GM04503 (cell line): ENCODE measurements around the gene STARD5.
"Not testable (repeated sequence)": the region's sequence is repeated elsewhere in the genome, so short reads cannot be mapped to it uniquely, and the experiment has no call there.

Source experiments
- DNase-seq: peaks from one replicate; pipeline ENCODE4 v3.0.0-alpha.2; 2012; ENCODE audit warnings: low read depth

The STARD5 gene, protein sequence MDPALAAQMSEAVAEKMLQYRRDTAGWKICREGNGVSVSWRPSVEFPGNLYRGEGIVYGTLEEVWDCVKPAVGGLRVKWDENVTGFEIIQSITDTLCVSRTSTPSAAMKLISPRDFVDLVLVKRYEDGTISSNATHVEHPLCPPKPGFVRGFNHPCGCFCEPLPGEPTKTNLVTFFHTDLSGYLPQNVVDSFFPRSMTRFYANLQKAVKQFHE

DNA sequence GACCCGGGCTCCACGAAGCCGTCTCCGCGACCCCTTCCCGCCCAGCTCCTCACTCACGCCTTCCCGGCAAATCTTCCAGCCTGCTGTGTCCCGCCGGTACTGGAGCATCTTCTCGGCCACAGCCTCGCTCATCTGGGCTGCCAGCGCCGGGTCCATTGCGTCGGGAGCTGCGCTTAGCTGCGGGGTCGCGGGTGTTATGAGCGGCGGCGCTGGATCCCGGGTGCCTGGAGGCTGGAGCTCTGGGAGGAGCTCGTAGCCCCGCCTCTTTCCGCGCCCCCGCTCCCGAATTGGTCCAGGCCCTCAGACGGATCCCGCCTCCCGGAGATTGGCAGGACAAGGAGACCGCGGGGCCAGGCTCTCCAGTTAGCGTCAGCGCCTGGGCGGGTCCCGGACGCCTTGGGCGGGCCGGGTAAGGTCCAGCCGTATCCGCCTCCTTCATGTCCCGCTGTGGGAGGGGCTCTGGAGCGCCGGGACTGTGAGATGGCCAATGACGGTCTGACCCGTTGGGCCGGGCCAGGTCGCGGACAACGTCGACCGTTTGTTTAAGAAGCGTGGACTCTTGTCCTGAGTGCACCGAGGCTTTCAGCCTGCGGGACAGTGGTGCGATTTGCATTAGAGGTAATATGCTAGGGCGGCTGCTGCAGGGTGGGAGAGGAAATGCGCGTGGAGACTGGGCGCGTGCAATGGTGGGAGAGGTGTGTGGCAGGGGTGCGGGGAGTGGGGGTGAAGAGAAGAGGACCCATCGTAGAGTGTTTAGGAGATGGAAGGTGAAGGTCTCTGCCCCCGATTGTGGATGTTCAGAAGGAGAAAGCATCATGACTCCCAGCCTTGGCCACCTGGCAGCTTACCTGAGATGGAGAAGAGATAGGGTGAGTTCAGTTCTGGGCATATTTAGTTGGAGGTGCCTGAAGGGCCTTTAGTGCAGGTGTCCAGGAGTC is at the start of gene STARD5:
TSS of gene STARD5 (minus strand) at position 198 of the 938 bp plus-strand sequence. CDS start at position 156, 42 bp downstream.
- DNase-seq = peak; percentile 81

DNA sequence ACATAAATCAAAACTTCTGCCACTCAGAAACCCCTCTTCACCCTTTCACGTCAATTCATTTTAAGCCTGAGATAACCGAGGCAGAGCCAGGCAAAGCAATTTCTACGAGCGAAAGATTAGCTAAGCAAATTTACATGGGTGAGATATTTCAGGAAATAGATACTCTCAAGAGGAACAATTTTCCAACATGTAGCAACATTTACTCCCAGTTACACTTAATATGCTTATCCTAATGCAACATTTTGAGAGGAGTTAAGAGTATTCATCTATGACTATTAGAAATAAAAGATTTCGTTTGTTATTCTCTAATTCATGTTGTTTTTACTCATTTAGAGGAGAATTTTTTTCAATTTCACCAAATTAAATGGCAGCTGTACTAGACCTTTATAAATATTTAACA is 49.2 kb upstream of the STARD5 start:
- DNase-seq = no peak

DNA sequence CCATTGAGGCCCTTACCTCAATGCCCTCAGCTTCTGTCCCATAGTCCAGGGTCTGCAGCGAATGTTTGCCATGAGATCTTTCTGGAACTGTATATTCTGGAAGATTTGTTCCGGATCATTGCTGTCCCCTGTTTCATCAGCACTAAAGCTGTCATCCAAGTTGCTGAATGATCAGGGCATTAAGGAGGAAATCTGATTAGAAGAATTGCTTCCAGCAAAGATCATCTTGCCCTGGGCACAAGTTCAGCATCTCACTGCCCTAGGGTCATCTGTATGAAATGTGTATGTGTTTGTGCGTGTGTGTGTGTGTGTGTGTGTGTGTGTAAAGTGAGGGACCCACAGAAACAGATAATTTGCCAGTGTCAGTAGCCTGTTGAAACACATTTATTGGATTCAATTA is 48.6 kb upstream of the STARD5 start:
- no peak for DNase-seq

DNA sequence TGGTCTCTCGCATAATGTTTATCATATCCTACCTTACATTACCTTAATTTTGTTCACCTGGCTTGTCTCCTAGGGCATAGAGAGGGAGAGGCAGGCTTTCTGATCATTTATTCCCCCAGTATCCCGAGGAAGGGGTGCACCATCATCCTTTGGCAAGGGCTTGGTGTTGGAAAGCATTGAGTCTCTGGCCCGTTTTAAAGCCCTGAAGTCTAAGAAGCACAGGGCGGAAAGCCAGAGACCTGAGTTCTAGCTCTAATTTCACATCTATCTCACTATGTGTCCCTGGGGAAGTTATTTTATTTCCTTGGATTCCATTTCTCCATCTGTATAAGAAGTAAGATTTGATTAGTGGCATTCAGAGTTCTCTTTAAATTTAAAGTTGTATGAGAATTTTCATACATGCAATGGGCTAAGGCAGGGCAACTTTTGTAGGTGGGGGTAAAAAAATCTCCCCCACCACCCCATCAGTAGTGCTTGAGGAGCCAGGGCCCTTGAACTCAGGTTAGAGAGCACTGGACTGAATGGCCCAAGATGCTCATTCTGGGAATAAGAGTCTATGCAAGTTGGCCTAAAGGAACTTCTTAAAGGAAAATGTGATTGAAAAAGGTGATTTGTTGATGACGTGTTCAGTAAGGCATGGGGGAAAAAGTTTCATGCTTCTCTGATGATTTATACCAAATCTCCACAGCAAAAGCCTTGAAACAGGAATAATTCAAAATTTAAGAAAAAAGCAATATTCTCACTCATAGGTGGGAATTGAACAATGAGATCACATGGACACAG is 40.0 kb upstream of the STARD5 start:
- DNase-seq = no peak

DNA sequence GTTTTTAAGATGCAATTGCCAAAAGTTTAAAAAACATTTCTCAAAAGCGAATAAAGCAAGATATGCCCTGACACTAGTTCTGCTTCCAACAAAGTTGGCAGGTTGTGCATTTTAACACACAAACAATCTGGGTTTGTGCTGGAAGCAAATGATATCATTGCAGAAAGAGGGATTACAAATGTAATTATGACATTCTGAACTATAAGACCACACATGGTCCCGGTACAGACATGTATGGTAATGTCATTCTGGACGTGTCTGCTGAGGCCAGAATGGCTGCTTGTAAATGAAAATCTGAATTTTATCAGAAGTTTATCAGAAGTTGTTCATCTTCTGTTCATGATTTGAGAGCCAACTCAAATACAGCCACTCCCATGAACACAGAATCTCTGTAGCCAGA is 39.3 kb upstream of the STARD5 start:
- DNase-seq = no peak

DNA sequence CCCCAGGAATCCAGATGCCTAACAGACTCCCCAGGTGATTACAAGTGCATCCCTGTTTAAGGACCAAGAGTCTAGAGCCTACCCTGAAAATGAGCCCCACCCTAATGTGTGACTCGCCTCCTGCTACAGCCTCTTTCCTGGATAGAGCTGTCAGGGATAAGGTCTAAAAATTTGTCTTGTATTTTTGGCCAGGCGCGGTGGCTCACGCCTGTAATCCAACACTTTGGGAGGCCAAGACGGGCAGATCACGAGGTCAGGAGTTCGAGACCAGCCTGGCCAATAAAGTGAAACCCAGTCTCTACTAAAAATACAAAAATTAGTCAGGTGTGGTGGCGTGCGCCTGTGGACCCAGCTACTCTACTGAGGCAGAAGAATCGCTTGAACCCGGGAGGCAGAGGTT is 38.8 kb upstream of the STARD5 start:
- DNase-seq = no peak

DNA sequence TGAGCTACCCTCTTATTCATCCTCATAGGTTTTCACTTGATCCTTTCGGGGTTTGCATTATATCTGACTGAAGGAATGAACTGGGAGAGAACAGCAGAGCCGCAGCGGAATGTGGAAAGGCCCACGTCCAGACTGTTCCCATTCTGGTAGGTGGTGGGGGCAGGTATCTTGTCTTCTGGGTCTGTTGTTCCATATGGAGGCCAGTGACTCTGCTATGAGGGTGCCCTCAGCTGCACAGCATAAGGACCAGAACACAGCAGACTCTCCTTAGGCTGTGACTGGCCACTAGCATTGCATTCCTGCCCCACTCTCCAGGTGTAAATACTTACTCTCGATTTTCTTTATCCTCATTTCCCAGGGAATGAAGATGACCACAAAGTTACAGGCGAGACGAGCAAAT is 38.0 kb upstream of the STARD5 start:
- no peak for DNase-seq

DNA sequence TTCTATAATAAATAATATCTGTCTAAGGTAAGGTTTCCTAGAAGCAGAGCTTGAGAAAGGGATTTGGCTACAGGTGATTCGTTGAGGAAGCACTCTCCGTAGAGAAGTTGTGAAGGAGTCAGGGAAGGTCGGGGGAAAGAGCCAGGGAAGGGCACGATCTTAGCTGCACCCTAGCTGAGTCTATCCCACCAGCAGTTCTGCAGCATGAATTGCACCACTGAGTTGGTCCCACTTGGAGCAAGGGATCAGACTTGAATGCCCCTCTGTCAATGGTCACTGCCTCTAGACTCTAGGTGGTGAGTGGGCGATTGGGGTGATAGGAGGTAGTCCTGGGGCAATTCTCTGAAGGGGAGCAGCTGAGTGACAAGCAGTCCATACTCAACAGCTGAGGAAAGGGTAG is 36.5 kb upstream of the STARD5 start:
- DNase-seq = no peak

DNA sequence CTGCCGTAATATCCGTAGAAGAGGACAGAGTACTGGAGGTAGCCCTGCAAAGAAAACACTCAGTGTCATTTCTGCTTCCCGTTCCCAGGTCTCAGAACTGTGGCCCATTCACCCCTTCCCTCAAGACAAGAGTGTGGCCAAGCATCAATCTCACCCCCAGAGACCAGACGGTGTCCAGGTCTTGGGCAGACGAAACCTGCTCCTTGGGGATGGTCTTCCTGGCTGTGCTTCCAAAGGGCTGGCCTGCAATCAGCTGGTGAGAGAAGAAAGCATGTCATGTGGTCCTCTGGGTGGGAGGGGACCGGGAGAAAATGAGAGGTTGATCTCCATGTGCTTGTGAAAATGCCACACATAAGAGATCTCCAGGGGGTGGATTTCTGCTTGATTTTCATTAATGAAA is 34.3 kb upstream of the STARD5 start:
- DNase-seq = no peak

DNA sequence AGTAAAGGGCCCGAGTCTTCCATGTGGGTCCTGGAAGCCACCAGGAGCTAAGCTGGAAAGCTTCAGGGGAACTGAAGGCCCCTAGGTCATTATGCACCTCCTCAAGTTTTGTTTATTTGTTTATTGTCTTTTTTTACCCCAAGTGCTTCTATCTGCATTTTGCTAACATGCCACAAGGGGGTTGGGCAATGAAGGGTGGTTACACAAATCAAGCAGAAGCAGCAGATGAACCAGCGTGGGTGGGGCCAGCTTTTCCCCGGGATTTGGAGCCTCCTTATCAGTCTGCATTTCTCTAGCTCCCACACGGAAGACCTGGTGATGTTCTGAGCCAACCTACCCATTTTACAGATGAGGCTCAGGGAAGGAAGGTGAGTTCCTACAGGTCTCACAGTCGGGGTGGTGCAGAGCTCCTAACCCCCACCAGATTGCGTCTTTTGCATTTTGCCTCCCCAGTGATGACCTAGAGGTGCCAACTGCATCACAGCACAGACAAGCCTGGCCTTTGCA is 33.3 kb upstream of the STARD5 start:
- DNase-seq = no peak

DNA sequence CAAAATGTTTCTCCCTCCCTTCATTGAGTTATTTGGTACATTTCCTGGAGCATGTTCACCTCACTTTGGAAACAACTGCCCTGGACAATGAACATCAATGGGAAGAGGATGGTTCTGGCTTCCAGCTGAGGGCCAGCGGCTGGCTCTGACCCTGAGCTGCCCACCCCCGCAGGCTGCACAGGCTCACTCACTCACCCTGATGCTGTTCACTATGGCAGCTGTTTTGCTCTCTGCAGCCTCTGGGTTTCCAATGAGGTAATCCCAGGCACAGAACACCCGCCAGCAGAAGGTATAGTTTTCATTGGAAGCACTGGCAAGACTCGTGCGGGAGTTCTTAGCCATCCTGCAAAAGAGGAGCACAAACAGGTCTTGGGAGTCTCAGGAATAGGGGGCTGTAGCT is 32.3 kb upstream of the STARD5 start:
- DNase-seq = no peak

DNA sequence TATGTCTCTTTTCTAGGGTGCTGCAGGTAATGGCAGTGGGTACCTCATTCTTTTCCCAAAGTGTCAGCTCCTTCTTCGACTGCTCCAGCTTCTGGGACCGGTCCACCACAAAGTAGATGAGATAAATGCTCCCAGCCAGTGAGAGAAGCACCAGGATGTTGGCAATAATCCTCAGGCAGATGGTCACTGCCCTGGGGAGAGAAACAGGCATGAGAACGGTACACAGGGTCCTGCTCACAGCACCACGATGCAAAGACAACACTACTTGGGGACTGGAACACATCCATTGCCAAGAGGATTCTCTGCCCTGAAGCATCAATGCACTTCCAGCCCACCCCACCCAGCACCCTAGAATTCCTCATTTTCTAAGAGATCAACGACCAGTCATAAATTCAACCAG is 27.7 kb upstream of the STARD5 start:
- no peak for DNase-seq

DNA sequence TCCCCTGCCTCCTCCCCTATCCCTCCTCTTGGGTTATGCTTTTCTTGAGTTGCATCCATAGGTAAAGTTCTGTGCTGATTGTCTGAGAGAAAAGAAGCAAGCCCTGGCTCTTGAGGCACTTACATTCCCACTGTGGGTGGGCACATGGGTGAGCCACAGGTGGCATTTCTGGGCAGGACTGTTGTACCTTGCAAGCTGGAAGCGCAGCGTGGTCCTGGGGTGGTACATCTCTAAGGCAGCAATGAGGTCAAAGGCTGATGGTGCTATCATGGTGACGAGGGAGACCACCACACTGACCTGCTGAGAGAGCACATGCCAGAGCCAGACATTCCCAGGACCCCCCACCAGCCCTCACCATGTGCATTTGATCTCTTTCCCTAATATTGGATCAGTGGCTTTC is 25.3 kb upstream of the STARD5 start:
- DNase-seq = no peak

DNA sequence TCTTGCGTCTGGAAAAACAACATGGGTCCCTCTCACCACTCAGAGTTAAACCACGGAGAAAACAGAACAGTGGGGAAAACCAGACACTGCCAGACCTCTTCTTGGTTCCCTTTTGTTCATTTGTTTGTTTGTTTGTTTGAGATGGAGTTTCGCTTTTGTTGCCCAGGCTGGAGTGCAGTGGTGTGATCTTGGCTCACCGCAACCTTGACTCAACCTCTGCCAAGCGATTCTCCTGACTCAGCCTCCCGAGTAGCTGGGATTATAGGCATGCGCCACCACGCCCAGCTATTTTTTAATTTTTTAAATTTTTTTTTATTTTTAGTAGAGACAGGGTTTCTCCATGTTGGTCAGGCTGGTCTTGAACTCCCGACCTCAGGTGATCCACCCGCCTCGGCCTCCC is 24.8 kb upstream of the STARD5 start:
- not testable (repeated sequence) for DNase-seq

DNA sequence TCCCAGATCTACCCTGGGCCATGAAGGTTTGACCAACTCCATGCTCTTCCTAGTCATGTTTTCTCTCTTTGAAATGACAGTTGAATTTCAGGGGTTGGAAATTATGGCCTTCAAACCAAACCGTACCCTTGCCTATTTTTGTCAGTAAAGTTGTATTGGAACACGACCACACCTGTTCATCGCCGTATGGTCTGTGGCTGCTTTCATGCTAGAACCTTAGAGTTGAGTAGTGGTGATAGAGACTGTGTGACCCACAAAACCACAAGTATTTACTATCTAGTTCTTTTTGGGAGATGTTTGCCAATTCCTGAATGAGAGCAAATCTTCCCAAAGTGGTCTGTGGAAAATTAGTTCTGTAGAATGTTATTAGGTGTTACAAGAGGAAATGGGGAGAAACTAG is 24.0 kb upstream of the STARD5 start:
- DNase-seq = no peak

DNA sequence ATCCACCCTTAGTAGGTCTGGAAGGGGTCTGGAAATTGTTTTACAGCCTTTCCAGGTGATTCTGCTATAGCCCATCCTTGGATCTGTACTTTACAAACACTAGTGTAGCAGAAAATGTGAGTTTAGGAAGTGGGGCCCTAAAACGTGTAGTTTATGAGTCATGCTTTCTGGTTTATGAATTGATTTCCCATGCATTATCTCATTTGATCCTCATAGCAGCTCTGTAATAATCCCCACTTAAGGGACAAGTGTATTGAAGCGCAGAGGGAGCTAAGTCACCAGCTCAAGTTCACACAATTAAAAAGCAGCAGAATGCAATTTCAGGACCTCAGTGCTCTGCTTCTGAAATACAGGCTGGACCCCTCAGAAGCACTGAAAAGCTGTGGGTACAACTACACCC is 22.7 kb upstream of the STARD5 start:
- no peak for DNase-seq

DNA sequence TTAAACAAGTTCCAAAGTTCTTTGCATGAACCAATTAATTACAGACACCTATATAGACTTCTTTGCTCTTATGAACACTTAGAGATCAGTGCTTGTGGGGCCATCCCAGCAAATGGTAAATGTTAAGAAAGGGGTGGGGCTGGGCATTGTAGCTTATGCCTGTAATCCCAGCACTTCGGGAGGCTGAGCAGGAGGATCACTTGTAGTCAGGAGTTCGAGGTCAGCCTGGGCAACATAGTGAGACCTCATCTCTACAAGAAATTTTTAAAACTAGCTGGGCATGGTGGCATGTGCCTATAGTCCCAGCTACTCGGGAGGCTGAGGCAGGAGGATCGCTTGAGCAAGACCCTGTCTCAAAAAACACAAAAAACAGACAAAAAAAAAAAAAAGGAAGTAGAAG is 19.4 kb upstream of the STARD5 start:
- no peak for DNase-seq

DNA sequence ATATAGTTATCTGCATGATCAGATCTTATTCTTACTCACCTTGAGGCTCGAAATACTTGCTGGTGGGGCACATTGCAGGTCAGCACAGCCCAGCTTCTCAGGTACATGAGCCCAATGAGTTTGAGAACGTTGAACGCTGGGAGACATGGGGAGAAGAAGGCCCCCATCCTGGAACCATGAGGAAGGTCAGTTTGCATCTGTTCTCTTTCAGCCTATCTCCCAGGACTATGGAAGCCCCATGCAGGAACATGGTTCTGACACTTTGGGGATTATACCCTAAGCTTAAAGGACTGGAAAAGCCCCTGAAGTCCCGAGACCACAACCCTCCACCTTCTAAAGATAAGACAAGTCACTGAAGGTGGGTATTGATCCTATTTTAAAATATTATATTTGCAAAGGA is 17.4 kb upstream of the STARD5 start:
- no peak for DNase-seq

DNA sequence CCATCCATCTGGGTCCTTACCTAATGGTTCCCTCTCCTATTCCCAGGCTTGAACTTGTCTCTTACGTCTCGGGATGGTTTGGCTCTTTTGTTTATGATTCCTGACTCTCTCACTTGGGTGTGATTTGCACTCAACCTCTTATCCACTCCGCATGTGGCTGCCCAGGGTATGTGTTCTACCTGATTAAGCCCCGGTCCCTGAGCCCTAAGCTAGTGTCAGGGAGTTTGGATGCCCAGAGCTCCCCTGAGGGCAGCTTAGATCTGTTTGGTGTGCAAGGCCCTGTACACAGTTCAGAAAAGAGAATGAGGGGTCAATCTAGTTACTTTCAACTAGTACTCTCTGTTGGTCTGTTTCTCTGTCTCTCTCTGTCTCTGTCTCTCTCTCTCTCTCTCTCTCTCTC is 15.9 kb upstream of the STARD5 start:
- DNase-seq = no peak

DNA sequence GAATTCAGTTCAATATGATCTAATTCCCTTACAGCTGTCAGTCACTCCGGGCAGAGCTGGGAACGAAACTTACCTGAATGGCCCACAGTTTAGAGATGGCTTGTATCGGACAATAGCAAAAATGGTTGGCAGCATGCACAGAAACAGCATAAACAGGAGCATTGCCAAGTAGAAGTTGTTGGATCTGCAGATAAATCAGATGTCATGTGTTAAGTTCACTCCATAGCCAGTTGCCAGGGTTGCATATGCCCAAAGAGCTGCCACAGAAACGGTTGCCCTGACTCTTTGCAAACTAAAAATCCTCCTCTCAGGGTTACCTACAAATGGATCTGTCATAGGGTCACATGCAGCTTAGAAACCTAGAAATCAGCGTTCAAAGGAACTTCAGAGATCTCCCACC is 15.4 kb upstream of the STARD5 start:
- no peak for DNase-seq

DNA sequence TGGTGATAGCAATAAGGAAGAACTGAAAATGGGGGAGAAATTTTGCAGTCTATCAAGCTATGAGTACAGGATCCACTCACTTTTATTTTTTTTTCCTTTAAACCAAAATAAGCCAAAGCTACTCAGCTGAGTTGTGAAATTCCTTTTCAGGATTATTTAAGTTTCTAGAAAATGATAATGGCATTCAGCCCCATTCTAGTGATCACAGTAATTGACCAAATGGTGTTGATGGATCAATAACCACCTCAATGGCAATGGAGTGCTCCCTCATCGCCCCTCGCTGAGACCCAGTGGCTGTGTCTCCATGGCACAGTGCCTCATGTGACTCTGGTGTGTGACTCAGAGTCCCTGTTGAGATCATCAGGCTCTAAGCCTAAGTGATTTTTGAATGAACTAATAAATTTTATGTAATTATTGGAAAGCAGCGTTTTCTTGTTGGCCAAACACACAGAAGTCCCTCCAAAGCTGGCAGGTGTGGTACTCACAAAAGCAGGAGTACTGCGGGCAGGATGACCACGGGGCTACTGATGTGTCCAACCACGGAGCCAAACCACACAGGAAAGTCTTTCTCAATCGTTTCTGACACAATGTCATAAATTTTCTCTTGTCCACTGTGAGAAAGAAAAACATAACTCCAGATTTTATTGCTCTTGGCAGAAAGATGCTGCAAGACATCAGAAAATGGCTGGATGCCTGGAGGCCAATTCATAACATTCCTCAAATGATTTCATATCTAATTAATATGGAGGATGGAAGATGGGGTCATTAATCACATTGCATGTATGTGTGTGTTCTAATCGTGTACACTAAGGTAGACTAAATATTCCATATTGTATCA is 14.4 kb upstream of the STARD5 start:
- peak; percentile 94 for DNase-seq

DNA sequence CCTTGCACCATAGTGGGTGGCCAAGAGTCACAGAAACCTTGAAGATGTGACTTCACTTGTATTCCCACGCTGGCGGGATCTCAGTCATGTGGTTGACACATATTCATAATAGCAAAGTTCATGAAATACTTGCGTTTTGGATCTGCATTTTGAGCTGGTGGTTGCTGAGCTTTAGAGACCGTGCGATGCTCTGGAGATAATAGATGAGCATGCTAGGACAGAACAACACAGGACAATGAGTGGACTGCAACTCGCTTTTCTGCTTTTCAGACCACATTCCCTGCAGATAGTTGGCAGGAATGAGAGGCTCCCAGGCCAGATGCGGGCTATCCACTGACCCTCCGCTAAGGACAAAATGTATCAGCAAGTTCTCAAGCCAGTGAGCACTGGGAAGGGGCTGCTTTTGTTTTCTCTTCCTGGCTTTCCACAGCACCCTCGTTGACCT is 13.8 kb upstream of the STARD5 start:
- DNase-seq = peak; percentile 39
